ENCODE data around the gene LIPN.

The LIPN gene

DNA sequence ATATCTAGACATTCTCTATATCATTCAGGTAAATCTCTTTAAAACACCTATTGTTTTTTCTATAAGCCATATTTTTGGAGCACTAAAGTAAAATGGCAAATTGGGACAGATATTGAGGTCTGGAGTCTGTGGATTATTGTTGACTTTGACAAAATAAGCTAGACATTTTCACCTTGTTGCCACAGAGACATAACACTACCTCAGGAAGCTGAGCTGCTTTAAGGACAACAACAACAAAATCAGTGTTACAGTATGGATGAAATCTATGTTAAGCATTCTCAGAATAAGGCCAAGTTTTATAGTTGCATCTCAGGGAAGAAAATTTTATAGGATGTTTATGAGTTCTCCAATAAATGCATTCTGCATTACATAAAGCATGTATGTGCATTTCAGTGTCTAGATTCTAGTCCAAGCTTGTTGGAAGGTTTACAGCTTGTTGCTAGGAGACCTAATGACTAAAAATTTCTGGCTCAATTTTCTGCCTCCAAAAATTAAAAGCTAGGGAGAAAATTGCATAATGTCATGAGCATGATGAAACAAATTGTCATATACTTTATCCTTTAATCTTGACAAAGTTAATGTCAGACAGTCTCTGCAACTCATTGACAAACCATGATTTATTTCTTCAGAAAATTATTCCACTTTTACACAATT is 61.1 kb downstream of the LIPN start:
- no peak for TF ChIP-seq SIN3A (IDR thresholded peaks at IDR 0.05; ENCODE audit: borderline replicate concordance, insufficient read depth, low read length)
- TF ChIP-seq POLR2AphosphoS5 (IDR thresholded peaks at IDR 0.05; ENCODE audit: low read depth, low read length): no peak
- TF ChIP-seq FOXP2 (optimal IDR thresholded peaks at IDR 0.05; ENCODE audit: borderline replicate concordance, extremely low read depth, extremely low read length, insufficient read depth): no peak
- TF ChIP-seq, protein P1, sequence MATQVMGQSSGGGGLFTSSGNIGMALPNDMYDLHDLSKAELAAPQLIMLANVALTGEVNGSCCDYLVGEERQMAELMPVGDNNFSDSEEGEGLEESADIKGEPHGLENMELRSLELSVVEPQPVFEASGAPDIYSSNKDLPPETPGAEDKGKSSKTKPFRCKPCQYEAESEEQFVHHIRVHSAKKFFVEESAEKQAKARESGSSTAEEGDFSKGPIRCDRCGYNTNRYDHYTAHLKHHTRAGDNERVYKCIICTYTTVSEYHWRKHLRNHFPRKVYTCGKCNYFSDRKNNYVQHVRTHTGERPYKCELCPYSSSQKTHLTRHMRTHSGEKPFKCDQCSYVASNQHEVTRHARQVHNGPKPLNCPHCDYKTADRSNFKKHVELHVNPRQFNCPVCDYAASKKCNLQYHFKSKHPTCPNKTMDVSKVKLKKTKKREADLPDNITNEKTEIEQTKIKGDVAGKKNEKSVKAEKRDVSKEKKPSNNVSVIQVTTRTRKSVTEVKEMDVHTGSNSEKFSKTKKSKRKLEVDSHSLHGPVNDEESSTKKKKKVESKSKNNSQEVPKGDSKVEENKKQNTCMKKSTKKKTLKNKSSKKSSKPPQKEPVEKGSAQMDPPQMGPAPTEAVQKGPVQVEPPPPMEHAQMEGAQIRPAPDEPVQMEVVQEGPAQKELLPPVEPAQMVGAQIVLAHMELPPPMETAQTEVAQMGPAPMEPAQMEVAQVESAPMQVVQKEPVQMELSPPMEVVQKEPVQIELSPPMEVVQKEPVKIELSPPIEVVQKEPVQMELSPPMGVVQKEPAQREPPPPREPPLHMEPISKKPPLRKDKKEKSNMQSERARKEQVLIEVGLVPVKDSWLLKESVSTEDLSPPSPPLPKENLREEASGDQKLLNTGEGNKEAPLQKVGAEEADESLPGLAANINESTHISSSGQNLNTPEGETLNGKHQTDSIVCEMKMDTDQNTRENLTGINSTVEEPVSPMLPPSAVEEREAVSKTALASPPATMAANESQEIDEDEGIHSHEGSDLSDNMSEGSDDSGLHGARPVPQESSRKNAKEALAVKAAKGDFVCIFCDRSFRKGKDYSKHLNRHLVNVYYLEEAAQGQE (IDR thresholded peaks at IDR 0.05; ENCODE audit: insufficient read depth in 1 of 2, low read depth in 2 of 2, low read length in 2 of 2): no peak
- no peak for TF ChIP-seq TAF1 (IDR thresholded peaks at IDR 0.05; ENCODE audit: borderline replicate concordance, insufficient read depth, low read length)

DNA sequence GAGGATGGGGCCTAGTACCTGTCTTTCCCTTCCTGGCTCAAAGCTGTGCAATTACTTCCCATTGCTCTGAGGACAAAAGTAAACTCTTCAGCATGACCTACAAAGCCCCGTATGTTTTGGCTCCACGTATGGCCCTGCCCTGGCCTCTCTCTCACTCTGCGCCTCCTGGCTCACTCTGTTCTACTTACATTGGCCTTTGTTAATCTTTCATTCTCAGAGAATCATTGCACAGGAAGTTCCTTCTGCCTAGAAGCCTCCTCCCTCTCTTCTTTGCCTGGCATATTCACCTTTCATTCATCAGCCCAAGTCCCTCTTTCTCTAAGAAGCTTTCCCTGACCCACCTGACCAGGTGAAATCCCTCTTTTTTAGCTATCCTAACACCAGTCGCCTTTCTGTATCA is 66.6 kb downstream of the LIPN start:
- TF ChIP-seq TAF1 (IDR thresholded peaks at IDR 0.05; ENCODE audit: borderline replicate concordance, insufficient read depth, low read length) (no peak), SIN3A (IDR thresholded peaks at IDR 0.05; ENCODE audit: borderline replicate concordance, insufficient read depth, low read length) (no peak), POLR2AphosphoS5 (IDR thresholded peaks at IDR 0.05; ENCODE audit: low read depth, low read length) (no peak), FOXP2 (optimal IDR thresholded peaks at IDR 0.05; ENCODE audit: borderline replicate concordance, extremely low read depth, extremely low read length, insufficient read depth) (no peak)
- TF ChIP-seq, protein P1 (IDR thresholded peaks at IDR 0.05; ENCODE audit: insufficient read depth in 1 of 2, low read depth in 2 of 2, low read length in 2 of 2): no peak

DNA sequence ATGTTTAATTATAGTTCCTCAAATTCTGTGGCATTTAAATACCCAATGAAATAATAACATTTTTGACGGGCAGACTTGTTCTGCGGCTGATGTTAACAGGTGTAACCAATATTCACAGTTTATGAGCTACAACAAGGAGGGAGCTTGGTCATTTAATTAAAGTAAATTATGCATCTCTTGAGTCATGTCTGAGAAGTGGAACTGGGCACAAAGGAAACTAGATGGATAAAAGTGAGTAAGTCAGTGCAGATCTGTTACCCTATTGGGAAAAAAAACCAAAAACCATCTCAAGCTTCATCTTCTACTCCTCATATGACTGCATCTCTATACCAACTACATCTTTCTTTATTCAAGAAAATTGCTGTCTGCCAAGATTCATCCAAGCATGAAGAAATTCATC is 67.9 kb downstream of the LIPN start:
- TF ChIP-seq TAF1 (IDR thresholded peaks at IDR 0.05; ENCODE audit: borderline replicate concordance, insufficient read depth, low read length) (no peak), POLR2AphosphoS5 (IDR thresholded peaks at IDR 0.05; ENCODE audit: low read depth, low read length) (no peak), SIN3A (IDR thresholded peaks at IDR 0.05; ENCODE audit: borderline replicate concordance, insufficient read depth, low read length) (no peak), FOXP2 (optimal IDR thresholded peaks at IDR 0.05; ENCODE audit: borderline replicate concordance, extremely low read depth, extremely low read length, insufficient read depth) (no peak)
- TF ChIP-seq, protein P1 (IDR thresholded peaks at IDR 0.05; ENCODE audit: insufficient read depth in 1 of 2, low read depth in 2 of 2, low read length in 2 of 2): no peak

DNA sequence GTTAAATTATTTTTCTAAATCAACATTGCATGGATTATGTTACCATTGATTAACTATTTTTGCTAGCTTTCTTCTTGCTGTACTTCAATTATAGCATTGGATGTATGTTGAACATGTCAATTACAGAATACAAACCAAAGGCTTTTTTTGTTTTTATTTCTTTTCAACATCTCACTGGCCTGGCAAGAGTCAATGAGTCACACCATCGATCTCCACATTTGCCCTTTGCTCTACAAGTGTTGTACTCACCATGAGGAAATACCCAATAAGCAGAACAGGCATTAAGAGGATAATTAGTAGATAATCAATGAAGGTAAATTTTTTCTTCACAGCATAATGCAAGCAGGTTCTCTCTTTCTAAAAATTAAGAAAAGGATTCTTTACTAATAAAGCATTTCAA is 68.5 kb downstream of the LIPN start:
- no peak for TF ChIP-seq POLR2AphosphoS5 (IDR thresholded peaks at IDR 0.05; ENCODE audit: low read depth, low read length)
- TF ChIP-seq SIN3A (IDR thresholded peaks at IDR 0.05; ENCODE audit: borderline replicate concordance, insufficient read depth, low read length): no peak
- TF ChIP-seq, protein P1 (IDR thresholded peaks at IDR 0.05; ENCODE audit: insufficient read depth in 1 of 2, low read depth in 2 of 2, low read length in 2 of 2): no peak

Data from PFSK-1 (cell line).